GM12864 (cell line): ENCODE results near the gene S1PR5.
"Not testable (repeated sequence)": the region's sequence is repeated elsewhere in the genome, so short reads cannot be mapped to it uniquely, and the experiment has no call there.

Source experiments
- DNase-seq: peaks from one replicate; pipeline ENCODE4 v3.0.0-alpha.2; 2011; ENCODE audit warnings: low read depth
- H3K4me3 ChIP-seq: 2 replicates; pipeline ENCODE4 v1.5.1; 2011; ENCODE audit warnings: mild to moderate bottlenecking, low read depth, low read length, control low read depth
- CTCF ChIP-seq: IDR thresholded peaks from 2 replicates; pipeline ENCODE4 v1.5.1; 2011; ENCODE audit warnings: low read depth, mild to moderate bottlenecking, moderate library complexity, low read length, control low read depth, inconsistent platforms; ENCODE audit errors: missing control alignments

S1PR5 gene

GRCh38 chr19:10535613-10536012 lies 18.4 kb upstream of the S1PR5 start:
- no peak for DNase-seq
- no peak for TF ChIP-seq CTCF
- H3K4me3 ChIP-seq, result no peak overlapping the region

DNA sequence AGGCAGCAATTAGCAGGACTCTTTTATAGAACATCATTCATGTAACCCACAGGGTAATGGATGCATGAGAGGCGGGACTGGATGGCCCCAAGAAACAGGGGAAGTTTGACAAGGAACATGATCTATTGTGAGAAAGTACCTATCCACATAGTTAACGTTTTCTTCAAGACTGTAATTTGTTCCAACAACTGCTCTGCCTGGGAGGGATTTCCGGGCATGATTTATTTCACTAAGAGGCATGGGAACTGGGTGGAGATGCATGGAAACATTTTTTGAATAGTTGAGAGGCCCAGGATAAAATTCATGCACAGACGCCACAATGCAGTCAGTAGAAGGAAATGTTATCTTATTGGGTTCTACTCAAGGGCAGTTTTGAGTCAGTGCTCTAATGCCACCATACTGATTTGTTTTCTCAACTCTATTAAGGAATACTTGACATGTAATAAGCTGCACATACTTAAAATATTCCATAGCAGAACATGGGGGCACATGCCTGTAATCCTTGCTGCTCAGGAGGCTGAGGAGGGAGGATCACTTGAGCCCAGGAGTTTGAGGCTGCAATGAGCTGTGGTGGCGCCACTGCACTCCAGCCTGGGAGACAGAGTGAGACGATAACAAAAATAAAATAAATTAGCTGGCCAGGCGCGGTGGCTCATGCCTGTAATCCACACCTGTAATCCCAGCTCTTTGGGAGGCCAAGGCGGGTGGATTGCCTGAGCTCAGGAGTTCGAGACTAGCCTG lies 16.6 kb upstream of the S1PR5 start:
- DNase-seq, result no peak
- no peak overlapping the region for H3K4me3 ChIP-seq
- TF ChIP-seq CTCF, result no peak

DNA sequence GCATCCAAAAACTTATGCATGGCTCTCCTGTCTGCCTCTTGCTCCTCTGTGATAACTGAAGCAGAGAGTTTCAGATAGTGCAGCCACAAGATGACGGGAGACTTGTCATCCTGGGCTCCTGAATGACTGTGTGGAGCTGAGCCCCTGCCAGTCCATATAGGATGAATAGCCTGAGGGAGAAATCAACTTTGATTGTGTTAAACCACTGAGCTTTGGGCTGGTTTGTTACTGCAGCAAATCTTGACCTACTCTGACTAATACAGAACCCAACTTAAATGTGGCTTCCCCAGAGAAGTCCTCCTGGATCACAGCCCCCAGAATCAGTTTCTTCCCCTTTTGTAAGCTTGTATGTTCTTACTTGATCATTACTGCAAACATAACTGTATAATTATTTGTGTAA lies 15.2 kb upstream of the S1PR5 start:
- TF ChIP-seq CTCF, result no peak
- no peak for DNase-seq
- H3K4me3 ChIP-seq, result no peak overlapping the region

DNA sequence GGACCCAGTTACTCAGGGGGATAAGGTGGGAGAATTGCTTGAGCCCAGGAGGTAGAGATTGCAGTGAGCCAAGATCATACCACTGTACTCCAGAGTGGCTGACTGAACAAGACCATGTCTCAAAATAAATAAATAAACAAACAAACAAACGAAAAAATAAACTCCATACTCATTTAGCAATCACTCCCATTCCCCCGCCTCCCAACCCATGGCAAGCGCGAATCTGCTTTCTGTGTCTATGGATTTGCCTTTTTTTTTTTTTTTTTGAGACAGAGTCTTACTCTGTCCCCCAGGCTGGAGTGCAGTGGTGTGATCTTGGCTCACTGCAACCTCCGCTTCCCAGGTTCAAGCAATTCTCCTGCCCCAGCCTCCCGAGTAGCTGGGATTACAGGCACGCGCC lies 9.6 kb upstream of the S1PR5 start:
- DNase-seq, H3K4me3 ChIP-seq: not testable (repeated sequence)

- H3K4me3 ChIP-seq, result no peak overlapping the region
- DNase-seq, result no peak
- TF ChIP-seq CTCF, result no peak
Observed at GRCh38 chr19:10525636-10526035, 8.4 kb upstream of the S1PR5 start.

- H3K4me3 ChIP-seq, result no peak overlapping the region
- no peak for DNase-seq
- TF ChIP-seq CTCF, result no peak
Observed at GRCh38 chr19:10523135-10523636, 5.9 kb upstream of the S1PR5 start.

GRCh38 chr19:10521461-10522171 lies 4.4 kb upstream of the S1PR5 start:
- H3K4me3 ChIP-seq, result no peak overlapping the region
- no peak for TF ChIP-seq CTCF
- DNase-seq, result no peak
